HG03378 (cell line): Measurements from ENCODE around the gene ARHGAP20.

Experiments
- ATAC-seq: cut with Tn5 transposase; IDR thresholded peaks from one replicate; pipeline ENCODE4 v1.9.1; 2021; ENCODE audit warnings: mild to moderate bottlenecking, moderate library complexity; ENCODE audit not compliant: unreplicated experiment

Gene ARHGAP20

GRCh38 chr11:110530900-110531741 is 181.1 kb downstream of the ARHGAP20 start:
- no peak for ATAC-seq

- no peak for ATAC-seq
Observed at GRCh38 chr11:110529043-110529442, 183.2 kb downstream of the ARHGAP20 start.

DNA sequence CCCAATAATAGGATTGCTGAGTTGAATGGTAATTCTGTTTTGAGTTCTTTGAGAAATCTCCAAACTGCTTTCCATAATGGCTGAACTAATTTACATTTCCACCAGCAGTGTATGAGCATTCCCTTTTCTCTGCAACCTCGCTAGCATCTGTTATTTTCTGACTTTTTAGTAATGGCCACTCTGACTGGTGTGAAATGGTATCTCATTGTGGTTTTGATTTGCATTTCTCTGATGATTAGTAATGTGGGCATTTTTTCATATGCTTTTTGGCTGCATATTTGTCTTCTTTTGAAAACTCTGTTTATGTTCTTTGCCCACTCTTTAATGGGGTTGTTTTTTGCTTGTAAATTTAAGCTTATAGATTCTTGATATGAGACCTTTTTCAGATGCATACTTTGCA is 185.1 kb downstream of the ARHGAP20 start:
- no peak for ATAC-seq
